Esophagus (tissue), 2 donors: ENCODE data around the gene GALNT6. TPM values are rescaled to one million over a fixed set of nuclear protein-coding genes. Genes with fewer than 3 reads are reported as not detected.

ENCODE experiments used
- H3K27ac ChIP-seq, 2 donors: one replicate each; pipeline ENCODE4 v1.5.1; 2013; ENCODE audit warnings: low read depth in 2 of 2, mild to moderate bottlenecking in 2 of 2, inconsistent platforms in 1 of 2, low read length in 1 of 2, moderate library complexity in 1 of 2
- H3K27me3 ChIP-seq, 2 donors: one replicate each; pipeline ENCODE4 v1.6.1; 2013; ENCODE audit warnings: low read length in 2 of 2, control low read depth in 1 of 2, mild to moderate bottlenecking in 1 of 2; ENCODE audit not compliant: insufficient read depth in 2 of 2, control insufficient read depth in 1 of 2
- H3K36me3 ChIP-seq, 2 donors: one replicate each; pipeline ENCODE4 v1.6.1; 2013; ENCODE audit warnings: low read length in 1 of 2; ENCODE audit not compliant: control insufficient read depth in 2 of 2, insufficient read depth in 2 of 2
- H3K4me1 ChIP-seq, 2 donors: one replicate each; pipeline ENCODE4 v1.6.1; 2013; ENCODE audit warnings: low read length in 1 of 2; ENCODE audit not compliant: control insufficient read depth in 2 of 2, insufficient read depth in 2 of 2
- H3K4me3 ChIP-seq, 2 donors: one replicate each; pipeline ENCODE4 v1.5.1; 2013; ENCODE audit warnings: low read length in 2 of 2, mild to moderate bottlenecking in 2 of 2, low read depth in 1 of 2, moderate library complexity in 1 of 2
- H3K9me3 ChIP-seq, 2 donors: one replicate each; pipeline ENCODE4 v1.6.1; 2013; ENCODE audit warnings: mild to moderate bottlenecking in 2 of 2, low read depth in 1 of 2, low read length in 1 of 2, moderate library complexity in 1 of 2; ENCODE audit not compliant: control insufficient read depth in 2 of 2, insufficient read depth in 1 of 2
- WGBS, 2 donors: extraction: QIAGEN DNeasy Blood & Tissue Kit; methylation state at CpG; one replicate each; pipeline ENCODE4 v1.1.7; 2013; 5-methylcytosine and 5-hydroxymethylcytosine counted together
- polyA plus RNA-seq, 2 donors: library from polyadenylated mRNA; stranded (reverse); fragments of 200-250 nt; gene quantifications; one replicate each; pipeline ENCODE4 v1.2.3, GENCODE V29; 2013
- donor health status: healthy with polysubstance abuse.
- donor health status: Bipolar disorder and iron deficiency.

GALNT6 gene
- polyA plus RNA-seq, 2 donors, result 0.94 to 1.1 TPM

DNA sequence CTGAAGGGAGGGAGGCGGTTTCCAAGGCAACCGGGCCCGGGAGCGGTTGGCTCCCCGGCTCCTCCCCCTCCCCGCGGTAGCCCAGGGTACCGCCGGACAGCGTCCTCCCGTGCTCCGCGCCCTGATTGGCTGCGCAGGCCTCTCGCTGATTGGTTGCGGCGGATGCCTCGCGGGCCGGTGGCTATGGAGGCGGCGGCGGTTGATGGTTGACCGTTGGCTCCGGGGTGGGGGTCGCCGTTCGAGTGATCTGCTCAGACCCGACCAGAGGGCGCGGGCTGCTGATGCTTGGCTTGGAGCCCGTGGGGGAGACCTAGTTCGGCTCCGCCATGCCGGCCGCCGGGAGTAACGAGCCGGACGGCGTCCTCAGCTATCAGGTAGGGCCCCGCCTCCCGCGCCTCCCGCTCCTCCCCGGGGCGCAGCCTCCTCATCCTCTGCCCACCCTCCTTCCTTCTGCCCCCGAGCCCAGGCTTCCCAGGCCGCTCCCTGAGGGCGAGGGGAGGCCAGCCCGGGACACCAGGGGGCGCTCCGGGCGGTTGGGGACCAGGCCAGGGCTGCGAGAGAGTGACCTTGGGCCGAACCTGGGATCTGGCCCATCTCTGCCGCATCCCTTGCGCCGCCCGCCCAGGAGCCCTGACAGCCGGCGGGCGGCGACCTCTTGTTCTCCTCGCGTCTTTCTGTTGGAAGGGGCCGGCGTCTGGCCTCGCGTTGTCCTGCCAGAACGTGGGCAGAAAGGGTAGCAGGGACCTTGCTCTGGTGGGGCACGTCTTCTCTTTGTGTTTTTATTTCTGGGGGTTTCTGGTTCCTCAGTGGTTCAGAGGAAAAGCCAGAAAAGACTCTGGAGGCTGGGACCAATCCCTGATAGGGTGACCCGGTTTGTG lies 33.7 kb upstream of the GALNT6 start, which contains the start of gene SLC4A8:
SLC4A8 (plus strand) TSS at position 170 of the 878 bp plus-strand sequence; CDS start at position 327, 157 bp downstream.
- Histone ChIP-seq H3K4me3 (peak within 1 kb of the TSS; percentile 37 to 51), H3K27me3 (no peaks in the 10 kb centered on the region), H3K27ac (no peak within 1 kb of the TSS)

DNA sequence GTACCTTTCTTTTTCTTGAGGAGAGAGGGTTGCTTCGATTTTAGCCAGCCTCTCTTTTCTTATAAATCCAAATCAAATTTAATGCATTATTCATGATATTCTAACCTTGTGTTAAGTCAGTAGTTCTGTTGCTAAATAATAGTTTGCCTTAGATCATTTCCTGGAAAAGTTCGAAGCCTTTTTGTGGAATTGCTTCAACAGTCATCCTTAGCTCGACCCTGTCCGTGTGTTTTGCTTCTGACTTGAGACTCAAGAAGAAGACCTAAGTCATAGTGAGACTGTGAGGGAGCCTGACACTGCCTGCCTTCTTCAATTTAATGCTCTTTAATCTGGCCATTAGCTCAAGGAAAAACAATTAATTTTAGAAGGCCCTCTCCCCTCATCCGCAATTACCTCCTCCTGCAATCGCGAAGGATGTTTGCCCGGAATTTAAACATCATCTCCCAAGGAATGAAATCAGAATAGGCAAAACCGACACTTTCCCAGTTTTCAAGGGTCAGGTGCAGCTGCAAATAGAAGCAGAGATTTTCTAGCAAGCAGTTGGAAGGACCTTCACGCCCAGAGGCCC lies 33.0 kb upstream of the GALNT6 start:
- Histone ChIP-seq H3K36me3 (no peaks in the 10 kb centered on the region), H3K27me3 (no peaks in the 10 kb centered on the region), H3K4me3 (peak overlapping the region; percentile 37 to 51), H3K9me3 (no peaks in the 10 kb centered on the region), H3K27ac (no peak overlapping the region), H3K4me1 (peaks cover 0 to 3% of the 10 kb centered on the region in 2 donors)
- WGBS, 2 donors, result 21 to 26% methylated on average over 10 of the region's 10 CpGs

More for the DNA sequence above, 33.7 kb upstream of the GALNT6 start, which contains the start of gene SLC4A8:
- 4 to 6% methylated on average over 61 to 73 of the region's 73 CpGs for WGBS, 2 donors
- Histone ChIP-seq H3K4me1 (peaks cover 0 to 3% of the 10 kb centered on the region in 2 donors), H3K9me3 (no peaks in the 10 kb centered on the region), H3K36me3 (no peaks in the 10 kb centered on the region)

DNA sequence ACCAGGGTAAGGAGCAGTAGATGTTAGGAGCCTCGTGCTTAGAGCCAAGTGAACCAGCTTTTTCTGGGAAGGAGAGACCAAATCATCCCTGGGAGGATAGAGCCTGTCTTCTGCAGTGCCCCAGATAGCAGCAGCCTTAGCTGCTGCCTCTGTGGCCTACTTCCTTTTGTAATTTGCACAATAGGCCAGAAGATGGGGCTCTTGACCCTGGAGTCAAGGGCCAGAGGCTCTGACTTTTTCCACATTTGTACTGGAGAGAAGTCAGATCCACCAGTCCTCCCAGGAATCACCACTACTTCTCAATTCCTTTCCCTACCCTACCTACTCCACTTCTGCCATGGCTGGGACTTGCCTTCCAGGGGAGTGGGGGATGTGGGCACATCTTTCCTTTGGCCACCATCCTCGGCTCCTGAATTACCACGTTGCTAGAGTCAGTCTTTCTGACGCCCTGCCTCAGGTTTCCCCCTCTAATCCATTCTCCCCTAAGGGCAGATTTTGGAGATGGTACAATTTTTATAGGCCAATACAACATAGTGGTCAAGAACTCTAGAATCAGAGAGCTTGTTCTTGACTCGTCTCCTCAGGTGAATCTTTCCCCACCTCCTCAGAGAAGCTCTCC lies 30.2 kb upstream of the GALNT6 start:
- peaks cover 0 to 3% of the 10 kb centered on the region in 2 donors for H3K4me1 ChIP-seq
- no peaks in the 10 kb centered on the region for H3K36me3 ChIP-seq
- H3K4me3 ChIP-seq, result no peak overlapping the region
- H3K27me3 ChIP-seq, result no peaks in the 10 kb centered on the region
- no peak overlapping the region for H3K27ac ChIP-seq
- H3K9me3 ChIP-seq, result no peaks in the 10 kb centered on the region
- 72 to 76% methylated on average over 5 of the region's 5 CpGs for WGBS, 2 donors

DNA sequence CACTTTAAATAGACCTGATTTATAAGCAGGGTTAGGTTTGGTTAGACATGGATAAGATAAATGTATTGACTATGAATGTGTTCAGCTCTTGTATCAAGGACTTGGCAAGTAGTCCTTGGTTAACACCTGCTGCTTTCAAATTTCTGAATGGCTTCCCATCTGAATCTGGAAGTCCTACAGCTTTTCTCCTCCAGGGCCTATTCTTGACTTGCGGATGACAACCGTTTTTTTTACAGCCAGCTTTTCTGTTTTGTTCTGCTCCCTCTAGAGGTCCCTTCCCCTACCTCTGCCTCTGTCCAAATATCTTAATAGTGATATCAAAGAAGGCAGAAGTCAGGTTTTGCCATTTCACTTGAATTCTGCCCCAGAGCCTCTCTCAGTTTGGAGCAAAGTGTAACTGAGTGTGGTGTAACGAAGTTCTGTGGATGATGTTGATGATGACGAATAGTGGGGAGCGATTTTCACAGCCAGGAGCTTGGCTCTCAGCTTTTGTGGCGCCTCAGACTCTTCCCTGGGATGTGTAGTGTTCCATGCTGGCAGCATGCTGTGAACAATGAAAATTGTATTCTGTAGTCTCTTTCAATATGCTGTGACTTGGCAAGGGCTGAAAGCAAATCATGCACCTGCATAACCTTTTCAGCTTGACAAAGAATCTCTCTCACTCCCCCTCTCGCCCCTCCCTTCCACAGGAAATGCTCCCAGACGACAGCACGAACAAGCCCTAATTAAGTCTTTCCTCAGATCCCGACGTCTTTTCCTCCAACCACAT lies 28.4 kb upstream of the GALNT6 start:
- peaks cover 0 to 2% of the 10 kb centered on the region in 2 donors for H3K4me1 ChIP-seq
- H3K27me3 ChIP-seq, result no peaks in the 10 kb centered on the region
- 33 to 34% methylated on average over 11 of the region's 11 CpGs for WGBS, 2 donors
- H3K4me3 ChIP-seq, result no peak overlapping the region
- no peak overlapping the region for H3K27ac ChIP-seq
- no peaks in the 10 kb centered on the region for H3K36me3 ChIP-seq
- H3K9me3 ChIP-seq, result no peaks in the 10 kb centered on the region

DNA sequence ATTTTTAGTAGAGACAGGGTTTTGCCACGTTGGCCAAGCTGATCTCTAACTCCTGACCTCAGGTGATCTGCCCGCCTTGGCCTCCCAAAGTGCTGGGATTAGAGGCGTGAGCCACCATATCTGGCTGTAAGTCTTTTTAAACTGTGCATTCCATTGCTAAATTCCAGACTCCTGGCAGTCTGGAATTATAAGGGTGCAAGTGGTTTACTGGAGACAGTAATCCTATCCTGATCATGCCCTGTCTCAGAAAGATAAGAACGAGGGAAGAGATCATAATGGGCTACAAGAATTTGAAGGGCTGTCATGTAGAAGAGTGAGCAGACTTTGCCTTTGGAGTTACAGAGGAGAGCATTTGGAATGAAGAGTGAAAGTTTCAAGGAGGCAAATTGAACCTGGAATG lies 26.6 kb upstream of the GALNT6 start:
- H3K9me3 ChIP-seq, result no peaks in the 10 kb centered on the region
- H3K27me3 ChIP-seq, result no peaks in the 10 kb centered on the region
- H3K4me1 ChIP-seq, result no peaks in the 10 kb centered on the region
- WGBS, 2 donors, result 78 to 79% methylated on average over 4 of the region's 4 CpGs
- H3K36me3 ChIP-seq, result no peaks in the 10 kb centered on the region
- H3K4me3 ChIP-seq, result no peak overlapping the region
- no peak overlapping the region for H3K27ac ChIP-seq

DNA sequence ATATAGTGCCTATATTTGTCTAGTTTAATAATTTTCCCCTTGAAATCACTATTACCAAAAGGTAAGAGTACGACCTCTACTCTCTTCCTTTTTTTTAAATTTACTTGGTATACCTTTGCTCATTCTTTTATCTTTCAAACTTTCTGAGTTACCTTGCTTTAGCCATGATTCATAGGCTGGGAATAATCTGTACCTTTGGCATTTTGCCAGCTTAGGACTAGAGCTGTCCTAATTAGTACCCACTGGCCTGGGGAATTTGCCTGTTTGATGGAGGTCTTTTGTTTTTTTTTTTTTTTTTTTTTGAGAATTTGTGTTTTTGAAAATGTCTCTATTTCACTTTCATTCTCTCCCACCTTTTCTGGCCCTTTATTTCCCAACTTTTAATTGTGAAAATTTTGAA lies 24.7 kb upstream of the GALNT6 start:
- H3K27me3 ChIP-seq, result no peaks in the 10 kb centered on the region
- no peak overlapping the region for H3K27ac ChIP-seq
- H3K4me3 ChIP-seq, result no peak overlapping the region
- no peaks in the 10 kb centered on the region for H3K9me3 ChIP-seq
- 83 to 93% methylated on average over 1 of the region's 1 CpG for WGBS, 2 donors
- H3K4me1 ChIP-seq, result no peaks in the 10 kb centered on the region
- no peaks in the 10 kb centered on the region for H3K36me3 ChIP-seq

DNA sequence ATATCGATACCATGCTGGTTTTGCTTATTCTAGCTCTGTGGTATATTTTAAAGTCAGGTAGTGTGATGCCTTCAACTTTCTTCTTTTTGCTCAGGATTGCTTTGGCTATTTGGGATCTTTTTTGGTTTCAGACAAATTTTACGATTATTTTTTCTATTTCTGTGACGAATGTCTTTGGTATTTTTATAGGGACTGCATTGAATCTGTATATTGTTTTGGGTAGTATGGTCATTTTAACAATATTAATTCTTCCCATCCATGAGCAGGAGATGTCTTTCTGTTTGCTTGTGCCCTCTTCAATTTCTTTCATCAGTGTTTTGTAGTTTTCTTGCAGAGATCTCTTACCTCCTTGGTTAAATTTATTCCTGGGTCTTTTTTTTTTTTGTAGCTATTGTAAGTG lies 22.6 kb upstream of the GALNT6 start:
- no peaks in the 10 kb centered on the region for H3K4me1 ChIP-seq
- H3K27me3 ChIP-seq, result no peaks in the 10 kb centered on the region
- no peak overlapping the region for H3K27ac ChIP-seq
- H3K9me3 ChIP-seq, result no peaks in the 10 kb centered on the region
- H3K4me3 ChIP-seq, result no peak overlapping the region
- WGBS, 2 donors, result 90 to 92% methylated on average over 3 of the region's 3 CpGs
- no peaks in the 10 kb centered on the region for H3K36me3 ChIP-seq

DNA sequence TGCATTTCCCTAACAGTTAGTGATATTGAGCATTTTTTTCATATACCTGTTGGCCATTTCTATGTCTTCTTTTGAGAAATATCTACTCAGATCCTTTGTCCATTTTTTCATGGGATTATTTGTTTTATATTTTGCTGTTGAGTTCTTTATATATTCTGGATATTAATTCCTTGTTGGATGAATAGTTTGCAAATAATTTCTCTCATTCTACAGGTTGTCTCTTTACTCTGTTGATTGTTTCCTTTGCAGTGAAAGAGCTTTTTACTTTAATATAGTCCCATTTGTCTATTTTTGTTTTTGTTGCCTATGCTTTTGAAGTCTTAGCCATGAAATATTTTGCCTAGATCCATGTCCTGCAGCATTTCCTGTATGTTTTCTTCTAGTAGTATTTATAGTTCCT lies 21.9 kb upstream of the GALNT6 start:
- Histone ChIP-seq H3K27me3 (no peaks in the 10 kb centered on the region), H3K4me1 (no peaks in the 10 kb centered on the region), H3K9me3 (no peaks in the 10 kb centered on the region), H3K27ac (no peak overlapping the region), H3K4me3 (no peak overlapping the region), H3K36me3 (no peaks in the 10 kb centered on the region)

DNA sequence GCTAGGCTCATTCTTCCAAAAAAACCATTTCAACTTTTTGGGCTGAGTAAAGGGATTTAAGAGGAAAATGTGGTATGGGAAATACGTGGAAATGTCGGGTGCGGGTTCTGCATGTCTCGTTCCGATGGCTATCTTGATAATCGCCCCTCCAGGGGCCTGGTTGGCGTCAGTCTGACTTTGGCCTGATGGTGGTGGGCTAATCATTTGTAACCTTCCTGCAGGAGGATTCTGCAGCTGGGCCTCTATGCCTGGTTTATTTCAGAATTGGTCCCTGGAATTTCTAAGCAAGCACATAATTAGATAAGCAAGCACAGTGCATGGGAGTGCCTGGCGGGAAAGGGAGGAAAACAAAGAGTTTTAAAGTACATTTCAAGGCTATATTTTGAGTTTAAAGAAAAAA lies 18.6 kb upstream of the GALNT6 start:
- H3K9me3 ChIP-seq, result no peaks in the 10 kb centered on the region
- WGBS, 2 donors, result 85 to 91% methylated on average over 8 of the region's 8 CpGs
- H3K27me3 ChIP-seq, result no peaks in the 10 kb centered on the region
- H3K36me3 ChIP-seq, result no peaks in the 10 kb centered on the region
- no peak overlapping the region for H3K27ac ChIP-seq
- no peak overlapping the region for H3K4me3 ChIP-seq
- H3K4me1 ChIP-seq, result no peaks in the 10 kb centered on the region
